KMS-11 (cell line): Measurements from ENCODE around the gene APCDD1.

Source experiments
- H2AFZ ChIP-seq: fragments of 200-600 bp; sonication (generic); 2 replicates; pipeline ENCODE4 v1.6.1; 2016; ENCODE audit warnings: antibody characterized with exemption, mixed run types, low read depth
- H3K27ac ChIP-seq: fragments of 200-600 bp; sonication (generic); 2 replicates; pipeline ENCODE4 v1.6.1; 2016; ENCODE audit warnings: mild to moderate bottlenecking, mixed run types
- H3K27me3 ChIP-seq: fragments of 200-600 bp; sonication (generic); 2 replicates; pipeline ENCODE4 v1.6.1; 2017; ENCODE audit warnings: mild to moderate bottlenecking, low read depth, mixed run types, moderate library complexity; ENCODE audit not compliant: insufficient read depth
- H3K36me3 ChIP-seq: fragments of 200-600 bp; sonication (generic); 2 replicates; pipeline ENCODE4 v1.6.1; 2017; ENCODE audit warnings: mild to moderate bottlenecking, mixed run types; ENCODE audit not compliant: insufficient read depth
- H3K4me1 ChIP-seq: fragments of 200-600 bp; sonication (generic); 2 replicates; pipeline ENCODE4 v1.6.1; 2016; ENCODE audit warnings: mild to moderate bottlenecking, low read depth, mixed run types; ENCODE audit not compliant: poor library complexity, severe bottlenecking
- H3K4me2 ChIP-seq: fragments of 200-600 bp; sonication (generic); 2 replicates; pipeline ENCODE4 v1.7.0; 2016; ENCODE audit warnings: mild to moderate bottlenecking, mixed run types
- H3K4me3 ChIP-seq: fragments of 200-600 bp; sonication (generic); IDR thresholded peaks from 2 replicates; pipeline ENCODE4 v1.6.1; 2017; ENCODE audit warnings: low read depth, low read length, mixed read lengths; ENCODE audit not compliant: insufficient read depth
- H3K79me2 ChIP-seq: fragments of 200-600 bp; sonication (generic); 2 replicates; pipeline ENCODE4 v1.6.1; 2016; ENCODE audit warnings: low read depth, mixed run types; ENCODE audit not compliant: insufficient read depth
- H3K9ac ChIP-seq: fragments of 200-600 bp; sonication (generic); 2 replicates; pipeline ENCODE4 v1.6.1; 2016; ENCODE audit warnings: mild to moderate bottlenecking, mixed run types
- H4K20me1 ChIP-seq: fragments of 200-600 bp; sonication (generic); 2 replicates; pipeline ENCODE4 v1.6.1; 2016; ENCODE audit warnings: mild to moderate bottlenecking, mixed run types; ENCODE audit not compliant: insufficient read depth
- TF ChIP-seq, protein P1 (sequence below): fragments of 200-600 bp; sonication (generic); conservative IDR thresholded peaks from 2 replicates; pipeline ENCODE4 v1.6.1; 2017; ENCODE audit warnings: low read depth, mild to moderate bottlenecking, antibody characterized with exemption, low read length, moderate library complexity, mixed read lengths

The APCDD1 gene

DNA sequence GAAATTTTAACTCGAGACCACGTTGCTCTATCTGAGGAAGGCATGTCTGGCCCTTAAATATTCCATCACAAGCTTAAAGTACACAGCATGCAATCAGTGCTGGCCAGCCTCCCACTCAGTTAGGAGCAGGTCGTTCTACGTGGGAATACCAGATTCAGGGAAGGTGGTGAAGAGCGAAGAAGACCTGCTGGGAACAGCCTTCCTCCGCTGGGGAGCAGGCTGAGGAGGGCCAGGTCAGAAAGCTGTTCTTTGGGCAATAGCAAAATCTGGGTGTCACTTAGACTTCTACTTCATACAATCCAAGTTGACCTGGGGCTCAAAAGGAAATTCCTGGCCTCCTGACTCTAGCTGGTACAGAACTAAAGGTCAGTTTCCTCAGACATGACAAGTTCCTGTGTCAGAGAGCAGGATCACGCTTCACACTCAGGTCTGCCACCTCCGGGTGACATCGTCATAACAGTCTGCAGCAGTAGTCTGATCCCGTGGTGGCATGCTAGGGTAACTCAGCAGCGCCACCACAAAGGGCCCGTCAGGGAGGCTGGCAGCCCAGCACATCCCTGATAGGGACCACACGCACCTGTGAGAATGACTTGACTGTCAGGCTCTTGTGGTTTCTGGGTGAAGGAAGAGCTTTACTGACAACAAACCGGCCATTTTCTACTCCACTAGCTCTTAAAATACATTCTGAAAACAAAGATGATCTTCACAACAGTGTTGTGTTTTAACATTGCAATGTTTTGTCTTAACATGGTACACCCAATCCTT is 36.1 kb downstream of the APCDD1 start:
- Histone ChIP-seq H4K20me1 (no peaks in the 10 kb centered on the region), H3K27ac (peak overlapping the region; percentile 63; the same call in 1 of the 2 replicates), H2AFZ (peak overlapping the region; percentile 78), H3K9ac (peak overlapping the region; percentile 9; the same call in 1 of the 2 replicates), H3K79me2 (no peaks in the 10 kb centered on the region), H3K4me2 (peak overlapping the region; percentile 55), H3K27me3 (no peaks in the 10 kb centered on the region), H3K4me1 (peaks cover 19% of the 10 kb centered on the region), H3K36me3 (no peaks in the 10 kb centered on the region), H3K4me3 (no peak overlapping the region)
- TF ChIP-seq, protein P1, sequence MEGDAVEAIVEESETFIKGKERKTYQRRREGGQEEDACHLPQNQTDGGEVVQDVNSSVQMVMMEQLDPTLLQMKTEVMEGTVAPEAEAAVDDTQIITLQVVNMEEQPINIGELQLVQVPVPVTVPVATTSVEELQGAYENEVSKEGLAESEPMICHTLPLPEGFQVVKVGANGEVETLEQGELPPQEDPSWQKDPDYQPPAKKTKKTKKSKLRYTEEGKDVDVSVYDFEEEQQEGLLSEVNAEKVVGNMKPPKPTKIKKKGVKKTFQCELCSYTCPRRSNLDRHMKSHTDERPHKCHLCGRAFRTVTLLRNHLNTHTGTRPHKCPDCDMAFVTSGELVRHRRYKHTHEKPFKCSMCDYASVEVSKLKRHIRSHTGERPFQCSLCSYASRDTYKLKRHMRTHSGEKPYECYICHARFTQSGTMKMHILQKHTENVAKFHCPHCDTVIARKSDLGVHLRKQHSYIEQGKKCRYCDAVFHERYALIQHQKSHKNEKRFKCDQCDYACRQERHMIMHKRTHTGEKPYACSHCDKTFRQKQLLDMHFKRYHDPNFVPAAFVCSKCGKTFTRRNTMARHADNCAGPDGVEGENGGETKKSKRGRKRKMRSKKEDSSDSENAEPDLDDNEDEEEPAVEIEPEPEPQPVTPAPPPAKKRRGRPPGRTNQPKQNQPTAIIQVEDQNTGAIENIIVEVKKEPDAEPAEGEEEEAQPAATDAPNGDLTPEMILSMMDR: peak; percentile 76

DNA sequence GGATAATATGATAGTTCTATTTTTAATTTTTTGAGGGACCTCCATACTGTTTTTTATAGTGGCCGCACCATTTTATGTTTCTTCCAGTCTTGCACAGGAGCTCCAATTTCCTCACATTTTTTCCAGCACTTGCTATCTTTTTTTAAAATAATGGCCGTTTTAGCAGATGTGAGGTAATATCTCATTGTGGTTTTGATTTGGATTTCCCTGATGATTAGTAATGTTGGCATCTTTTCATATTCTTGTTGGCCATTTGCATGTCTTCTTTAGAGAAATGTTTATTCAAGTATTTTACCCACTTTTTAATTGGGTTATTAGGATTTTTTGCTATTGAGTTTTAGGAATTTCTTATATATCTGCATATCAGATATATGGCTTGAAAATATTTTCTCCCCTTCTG is 41.5 kb downstream of the APCDD1 start:
- H3K9ac ChIP-seq: no peak overlapping the region

DNA sequence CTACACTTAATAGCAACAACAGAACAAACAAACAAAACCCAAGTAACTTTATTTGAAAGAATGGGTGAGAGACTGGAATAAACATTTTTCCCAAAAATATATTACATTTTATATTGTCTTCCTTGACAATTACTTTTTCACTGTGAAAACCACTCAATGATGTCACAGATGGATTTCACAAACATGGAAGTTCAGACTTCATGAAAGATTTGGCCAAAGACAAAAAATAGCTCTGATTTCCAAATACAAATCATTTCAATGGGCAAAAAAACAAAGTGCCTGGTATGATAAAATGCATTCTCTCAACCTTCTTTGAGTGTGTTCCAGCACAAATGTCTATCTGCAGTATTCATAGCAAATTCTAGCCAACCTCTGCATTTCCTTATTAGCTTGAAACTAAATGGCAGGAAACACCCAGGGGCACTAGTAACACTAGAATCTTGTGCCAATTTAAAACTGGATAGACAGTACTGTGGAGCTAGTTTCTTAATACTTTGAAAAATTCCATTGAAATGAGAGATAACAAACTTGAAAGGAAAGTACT is 42.8 kb downstream of the APCDD1 start:
- Histone ChIP-seq H3K27me3 (no peaks in the 10 kb centered on the region), H3K4me3 (no peak overlapping the region), H3K79me2 (no peaks in the 10 kb centered on the region), H3K36me3 (no peaks in the 10 kb centered on the region), H3K9ac (no peak overlapping the region), H2AFZ (no peak overlapping the region), H3K27ac (no peak overlapping the region), H4K20me1 (no peaks in the 10 kb centered on the region), H3K4me2 (no peak overlapping the region), H3K4me1 (no peaks in the 10 kb centered on the region)
- TF ChIP-seq, protein P1: no peak

More for the DNA sequence above, 41.5 kb downstream of the APCDD1 start:
- Histone ChIP-seq H3K36me3 (no peaks in the 10 kb centered on the region), H3K4me1 (peaks cover 10% of the 10 kb centered on the region), H3K27me3 (no peaks in the 10 kb centered on the region), H2AFZ (no peak overlapping the region), H4K20me1 (no peaks in the 10 kb centered on the region), H3K27ac (no peak overlapping the region), H3K79me2 (no peaks in the 10 kb centered on the region), H3K4me3 (no peak overlapping the region), H3K4me2 (no peak overlapping the region)
- TF ChIP-seq, protein P1: no peak

DNA sequence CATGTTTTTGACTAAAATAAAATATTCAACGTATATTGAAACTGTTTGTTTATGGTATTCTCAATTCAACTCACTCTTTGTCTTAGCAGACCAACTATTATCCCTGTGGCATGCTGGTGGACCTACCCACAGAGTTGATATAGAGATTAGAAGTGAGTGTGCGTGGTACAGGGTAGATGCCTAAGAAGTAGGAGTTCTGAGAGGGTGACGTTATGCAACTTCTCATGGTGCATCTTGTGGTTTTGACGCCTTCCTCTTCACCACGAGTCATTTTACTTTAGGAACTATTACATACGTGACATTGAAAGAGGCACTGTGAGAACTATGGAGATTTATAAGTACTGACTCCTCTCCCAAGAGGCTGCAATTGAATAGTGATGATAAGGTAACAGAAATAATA is 44.8 kb downstream of the APCDD1 start:
- no peaks in the 10 kb centered on the region for H3K4me1 ChIP-seq
- TF ChIP-seq, protein P1: no peak
- no peak overlapping the region for H3K4me3 ChIP-seq
- no peak overlapping the region for H2AFZ ChIP-seq
- H3K79me2 ChIP-seq: no peaks in the 10 kb centered on the region
- no peaks in the 10 kb centered on the region for H4K20me1 ChIP-seq
- H3K27ac ChIP-seq: no peak overlapping the region
- no peak overlapping the region for H3K9ac ChIP-seq
- no peaks in the 10 kb centered on the region for H3K36me3 ChIP-seq
- H3K4me2 ChIP-seq: no peak overlapping the region
- no peaks in the 10 kb centered on the region for H3K27me3 ChIP-seq
